ENCODE data around the gene COPS3.

GRCh38 chr17:17242246-17242645 is 38.8 kb downstream of the COPS3 start:
- TF ChIP-seq CTCF (IDR thresholded peaks at IDR 0.05) (no peak), POLR2A (IDR thresholded peaks at IDR 0.05) (no peak), EP300 (IDR thresholded peaks at IDR 0.05) (no peak)

All from upper lobe of left lung (tissue), 4 donors.